DOHH2 (cell line): ENCODE results near the gene TMEM151B.
"Not testable (repeated sequence)": the region's sequence is repeated elsewhere in the genome, so short reads cannot be mapped to it uniquely, and the experiment has no call there.

Source experiments
- H3F3A ChIP-seq: fragments of 200-600 bp; sonication (generic), shearing (Covaris generic); 2 replicates; pipeline ENCODE4 v1.6.0; 2016; ENCODE audit warnings: antibody characterized with exemption, mild to moderate bottlenecking; ENCODE audit not compliant: control insufficient read depth, insufficient read depth
- H3K27ac ChIP-seq: fragments of 200-600 bp; sonication (generic); 2 replicates; pipeline ENCODE4 v1.5.1; 2014; ENCODE audit warnings: low read depth, mild to moderate bottlenecking, low read length, moderate library complexity
- H3K27me3 ChIP-seq: fragments of 200-600 bp; sonication (generic); 2 replicates; pipeline ENCODE4 v1.6.1; 2014; ENCODE audit warnings: mild to moderate bottlenecking, low read length, mixed read lengths; ENCODE audit not compliant: control insufficient read depth
- H3K36me3 ChIP-seq: fragments of 200-600 bp; sonication (generic); 2 replicates; pipeline ENCODE4 v1.6.1; 2014; ENCODE audit warnings: mild to moderate bottlenecking, low read length, moderate library complexity, mixed read lengths; ENCODE audit not compliant: control insufficient read depth
- H3K4me1 ChIP-seq: fragments of 200-600 bp; sonication (generic); 2 replicates; pipeline ENCODE4 v1.6.1; 2014; ENCODE audit warnings: mild to moderate bottlenecking, low read length, mixed read lengths; ENCODE audit not compliant: control insufficient read depth
- H3K4me2 ChIP-seq: fragments of 200-600 bp; sonication (generic); 2 replicates; pipeline ENCODE4 v1.6.0; 2014; ENCODE audit warnings: mild to moderate bottlenecking, low read length, moderate library complexity
- H3K4me3 ChIP-seq: fragments of 200-600 bp; sonication (generic); 2 replicates; pipeline ENCODE4 v1.5.1; 2014; ENCODE audit warnings: mild to moderate bottlenecking, low read length, mixed read lengths
- H3K79me2 ChIP-seq: fragments of 200-600 bp; sonication (generic); 2 replicates; pipeline ENCODE4 v1.6.1; 2014; ENCODE audit warnings: mild to moderate bottlenecking, low read length, mixed read lengths; ENCODE audit not compliant: control insufficient read depth
- H3K9me2 ChIP-seq: fragments of 200-600 bp; sonication (generic); replicated peaks from 2 replicates; pipeline ENCODE4 v1.6.1; 2014; ENCODE audit warnings: mild to moderate bottlenecking, low read length, mixed read lengths; ENCODE audit not compliant: control insufficient read depth
- H3K9me3 ChIP-seq: fragments of 200-600 bp; sonication (generic); 2 replicates; pipeline ENCODE4 v1.6.1; 2014; ENCODE audit warnings: antibody characterized with exemption, low read length, mixed read lengths; ENCODE audit not compliant: control insufficient read depth, insufficient read depth
- H4K20me1 ChIP-seq: fragments of 200-600 bp; sonication (generic); 2 replicates; pipeline ENCODE4 v1.6.0; 2014; ENCODE audit warnings: low read depth, mild to moderate bottlenecking, antibody characterized with exemption, low read length, moderate library complexity; ENCODE audit not compliant: control insufficient read depth, insufficient read depth
- EZH2phosphoT487 ChIP-seq: fragments of 200-600 bp; sonication (generic); IDR thresholded peaks from 2 replicates; pipeline ENCODE4 v1.6.1; 2017; ENCODE audit warnings: borderline replicate concordance, mild to moderate bottlenecking, antibody characterized with exemption, low read length, moderate library complexity, mixed read lengths
- TF ChIP-seq, protein P1 (sequence below): fragments of 200-600 bp; sonication (generic); IDR thresholded peaks from one replicate; pipeline ENCODE4 v1.5.1; 2014; ENCODE audit warnings: antibody characterized with exemption, mild to moderate bottlenecking, low read depth, low read length; ENCODE audit not compliant: poor library complexity, severe bottlenecking

TMEM151B gene

GRCh38 chr6:44311304-44311703, 41.1 kb downstream of the TMEM151B start:
- Histone ChIP-seq H3K9me2 (no peaks in the 10 kb centered on the region), H3K9me3 (no peaks in the 10 kb centered on the region), H4K20me1 (no peaks in the 10 kb centered on the region), H3K4me1 (peaks cover 9% of the 10 kb centered on the region), H3K79me2 (peaks cover 18% of the 10 kb centered on the region), H3K4me3 (no peak overlapping the region), H3K36me3 (peaks cover 44% of the 10 kb centered on the region), H3K4me2 (no peak overlapping the region), H3K27ac (no peak overlapping the region), H3F3A (no peaks in the 10 kb centered on the region), H3K27me3 (0 out of 2 replicates have a peak, but pooled peaks cover 2% of the 10 kb centered on the region)
- TF ChIP-seq, protein P1, sequence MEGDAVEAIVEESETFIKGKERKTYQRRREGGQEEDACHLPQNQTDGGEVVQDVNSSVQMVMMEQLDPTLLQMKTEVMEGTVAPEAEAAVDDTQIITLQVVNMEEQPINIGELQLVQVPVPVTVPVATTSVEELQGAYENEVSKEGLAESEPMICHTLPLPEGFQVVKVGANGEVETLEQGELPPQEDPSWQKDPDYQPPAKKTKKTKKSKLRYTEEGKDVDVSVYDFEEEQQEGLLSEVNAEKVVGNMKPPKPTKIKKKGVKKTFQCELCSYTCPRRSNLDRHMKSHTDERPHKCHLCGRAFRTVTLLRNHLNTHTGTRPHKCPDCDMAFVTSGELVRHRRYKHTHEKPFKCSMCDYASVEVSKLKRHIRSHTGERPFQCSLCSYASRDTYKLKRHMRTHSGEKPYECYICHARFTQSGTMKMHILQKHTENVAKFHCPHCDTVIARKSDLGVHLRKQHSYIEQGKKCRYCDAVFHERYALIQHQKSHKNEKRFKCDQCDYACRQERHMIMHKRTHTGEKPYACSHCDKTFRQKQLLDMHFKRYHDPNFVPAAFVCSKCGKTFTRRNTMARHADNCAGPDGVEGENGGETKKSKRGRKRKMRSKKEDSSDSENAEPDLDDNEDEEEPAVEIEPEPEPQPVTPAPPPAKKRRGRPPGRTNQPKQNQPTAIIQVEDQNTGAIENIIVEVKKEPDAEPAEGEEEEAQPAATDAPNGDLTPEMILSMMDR, result no peak
- no peak for TF ChIP-seq EZH2phosphoT487

DNA sequence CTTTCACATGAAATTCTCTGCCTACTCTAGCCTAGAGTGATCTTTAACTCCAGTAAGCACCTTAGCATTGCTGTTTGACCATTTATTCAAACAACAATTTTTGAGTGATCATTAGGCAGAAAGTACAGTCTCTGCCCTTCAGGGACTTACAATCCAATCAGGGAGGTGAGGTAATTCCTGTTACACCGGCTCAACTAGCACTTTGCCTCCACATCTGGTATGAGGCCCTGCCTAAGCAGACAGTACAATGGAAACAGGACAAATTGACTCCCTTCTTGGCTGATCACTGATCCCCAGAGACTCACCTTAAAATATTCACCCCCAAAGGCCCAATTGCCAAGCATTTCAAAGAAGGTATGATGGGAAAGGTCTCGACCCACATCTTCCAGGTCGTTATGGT, 41.5 kb downstream of the TMEM151B start:
- Histone ChIP-seq H3K9me3 (no peaks in the 10 kb centered on the region), H3K79me2 (peaks cover 18% of the 10 kb centered on the region), H4K20me1 (no peaks in the 10 kb centered on the region), H3K9me2 (no peaks in the 10 kb centered on the region), H3K27ac (no peak overlapping the region), H3K27me3 (0 out of 2 replicates have a peak, but pooled peaks cover 4% of the 10 kb centered on the region), H3K4me2 (peak overlapping the region; percentile 72), H3K36me3 (peaks cover 39% of the 10 kb centered on the region), H3F3A (no peaks in the 10 kb centered on the region), H3K4me3 (peak overlapping the region; percentile 85), H3K4me1 (peaks cover 9% of the 10 kb centered on the region)
- TF ChIP-seq, protein P1, result no peak
- no peak for TF ChIP-seq EZH2phosphoT487

GRCh38 chr6:44312901-44313788, 42.9 kb downstream of the TMEM151B start, which contains the start of gene AARS2:
Gene AARS2, minus strand, starts transcription at chr6:44313347. Its CDS starts 24 bp downstream, at chr6:44313323.
- Histone ChIP-seq H3K4me3 (peak within 1 kb of the TSS; percentile 85), H3F3A (no peaks in the 10 kb centered on the region), H4K20me1 (no peaks in the 10 kb centered on the region), H3K36me3 (peaks cover 34% of the 10 kb centered on the region), H3K79me2 (peaks cover 18% of the 10 kb centered on the region), H3K4me1 (peaks cover 9% of the 10 kb centered on the region), H3K4me2 (peak within 1 kb of the TSS; percentile 72), H3K27ac (peak within 1 kb of the TSS; percentile 44), H3K9me2 (no peaks in the 10 kb centered on the region), H3K9me3 (no peaks in the 10 kb centered on the region), H3K27me3 (peaks cover 4% of the 10 kb centered on the region; the same call in 1 of the 2 replicates)
- no peak for TF ChIP-seq EZH2phosphoT487
- TF ChIP-seq, protein P1, result peak; percentile 93

GRCh38 chr6:44314657-44315056, 44.4 kb downstream of the TMEM151B start:
- H3F3A ChIP-seq, H3K9me2 ChIP-seq, H3K9me3 ChIP-seq, H3K4me2 ChIP-seq, H3K4me1 ChIP-seq, H3K27ac ChIP-seq, H4K20me1 ChIP-seq, H3K27me3 ChIP-seq, H3K4me3 ChIP-seq: not testable (repeated sequence)
- Histone ChIP-seq H3K79me2 (peaks cover 18% of the 10 kb centered on the region), H3K36me3 (peaks cover 24% of the 10 kb centered on the region)
